Panc1 (cell line): ENCODE results near the gene COP1. TPM values are rescaled to one million over a fixed set of nuclear protein-coding genes. Genes with fewer than 3 reads are reported as not detected.
"Not testable (repeated sequence)": the region's sequence is repeated elsewhere in the genome, so short reads cannot be mapped to it uniquely, and the experiment has no call there.

Source experiments
- ATAC-seq: fragments of 200-7000 bp; cut with Tn5 transposase; 2 replicates; pipeline ENCODE4 v1.9.1; 2020; ENCODE audit warnings: mild to moderate bottlenecking, moderate library complexity
- BruUV-seq: library from RNA; stranded (reverse); fragments of 400-500 nt; replicated peaks from 2 replicates; lab custom pipeline; 2021; lab: Mats Ljungman, UMichigan
- CTCF ChIA-PET: fragments of 300-600 bp; sonication (Branson Sonifier 250); formaldehyde crosslinking; loops from one replicate; lab custom pipeline; 2022; ENCODE audit warnings: antibody characterized with exemption; lab: Charles Lee
- POLR2A ChIA-PET: fragments of 300-600 bp; sonication (Branson Sonifier 250); formaldehyde crosslinking; loops from one replicate; lab custom pipeline; 2022; ENCODE audit warnings: antibody characterized with exemption; lab: Charles Lee
- DNase-seq: peaks from one replicate; pipeline ENCODE4 v3.0.0-alpha.2; 2010; ENCODE audit warnings: low read depth, low spot score
- H3K27ac ChIP-seq: 2 replicates; pipeline ENCODE4 v1.5.1; 2011; ENCODE audit warnings: mild to moderate bottlenecking, low read length, inconsistent platforms
- H3K27me3 ChIP-seq: fragments of 200-500 bp; sonication (Bioruptor generic); 2 replicates; pipeline ENCODE4 v1.6.0; 2014; ENCODE audit warnings: low read length, inconsistent platforms; ENCODE audit not compliant: control insufficient read depth, insufficient read depth
- H3K36me3 ChIP-seq: fragments of 200-500 bp; sonication (Bioruptor generic); 2 replicates; pipeline ENCODE4 v1.5.1; 2014; ENCODE audit warnings: inconsistent platforms, mild to moderate bottlenecking, low read length, moderate library complexity; ENCODE audit not compliant: control insufficient read depth, insufficient read depth
- H3K4me1 ChIP-seq: 2 replicates; pipeline ENCODE4 v1.5.1; 2011; ENCODE audit warnings: inconsistent platforms, mild to moderate bottlenecking, low read length, moderate library complexity; ENCODE audit not compliant: control insufficient read depth, insufficient read depth
- H3K4me3 ChIP-seq, 2 experiments: 2 replicates each; pipeline ENCODE4 v1.5.1; 2011 to 2012; ENCODE audit warnings: low read depth in 2 of 2, low read length in 2 of 2, mild to moderate bottlenecking in 2 of 2, inconsistent platforms in 1 of 2, moderate library complexity in 1 of 2
- H3K9me3 ChIP-seq: fragments of 200-500 bp; sonication (Bioruptor generic); 2 replicates; pipeline ENCODE4 v1.5.1; 2014; ENCODE audit warnings: low read depth, mild to moderate bottlenecking, inconsistent platforms, low read length, moderate library complexity; ENCODE audit not compliant: control insufficient read depth, insufficient read depth
- CTCF ChIP-seq: fragments of 450-650 bp; IDR thresholded peaks from 2 replicates; pipeline ENCODE4 v1.5.1; 2017; ENCODE audit warnings: mild to moderate bottlenecking
- POLR2AphosphoS5 ChIP-seq: IDR thresholded peaks from 2 replicates; pipeline ENCODE4 v1.6.1; 2012; ENCODE audit warnings: mild to moderate bottlenecking, low read depth, low read length, moderate library complexity
- SIN3A ChIP-seq: IDR thresholded peaks from 2 replicates; pipeline ENCODE4 v1.6.1; 2012; ENCODE audit warnings: low read depth, mild to moderate bottlenecking, low read length, moderate library complexity, borderline replicate concordance; ENCODE audit not compliant: insufficient read depth
- TCF7L2 ChIP-seq: IDR thresholded peaks from 2 replicates; pipeline ENCODE4 v1.6.1; 2011; ENCODE audit warnings: mild to moderate bottlenecking, low read depth, low read length, inconsistent platforms
- in situ Hi-C: cut with HindIII; loops from 2 replicates; pipeline ENCODE4 v1.10.0; 2016; ENCODE audit warnings: low sequenced_read_pairs, low pct_unique_long_range_greater_than_20kb
- intact Hi-C: fragments of 100-400 bp; cut with micrococcal nuclease; formaldehyde crosslinking; loops from one replicate; pipeline ENCODE4 v1.10.0; 2022; ENCODE audit not compliant: unreplicated experiment
- total RNA-seq: library from RNA; stranded (reverse); gene quantifications from one replicate; pipeline ENCODE4 v1.2.1, GENCODE V29; 2021; ENCODE audit not compliant: unreplicated experiment
- TF ChIP-seq, protein P1 (sequence below), 2 experiments: IDR thresholded peaks; 2 replicates each; pipeline ENCODE4 v1.6.1; 2011 to 2012; ENCODE audit warnings: low read depth in 2 of 2, control low read depth in 1 of 2, low read length in 1 of 2, mild to moderate bottlenecking in 1 of 2, moderate library complexity in 1 of 2; ENCODE audit not compliant: insufficient read depth in 1 of 2

The COP1 gene
- total RNA-seq, 1 experiment from 2014 or later = 36.5 TPM

- no peak for ATAC-seq
- Histone ChIP-seq H3K27me3 (no peaks in the 10 kb centered on the region), H3K9me3 (no peaks in the 10 kb centered on the region), H3K27ac (no peak overlapping the region), H3K4me1 (no peaks in the 10 kb centered on the region), H3K36me3 (no peaks in the 10 kb centered on the region), H3K4me3 (no peak overlapping the region)
- in situ Hi-C loops = no loop called here
- intact Hi-C loops = no loop called here
- ChIA-PET POLR2A (no interaction called here), CTCF (interaction anchor here (0.6 kb wide), 1 partner anchor 30 kb away, joined by 4 read pairs; no protein-coding TSS in a partner anchor)
- no TSS peak for BruUV-seq
- no peak for TF ChIP-seq TCF7L2
- TF ChIP-seq, protein P1, sequence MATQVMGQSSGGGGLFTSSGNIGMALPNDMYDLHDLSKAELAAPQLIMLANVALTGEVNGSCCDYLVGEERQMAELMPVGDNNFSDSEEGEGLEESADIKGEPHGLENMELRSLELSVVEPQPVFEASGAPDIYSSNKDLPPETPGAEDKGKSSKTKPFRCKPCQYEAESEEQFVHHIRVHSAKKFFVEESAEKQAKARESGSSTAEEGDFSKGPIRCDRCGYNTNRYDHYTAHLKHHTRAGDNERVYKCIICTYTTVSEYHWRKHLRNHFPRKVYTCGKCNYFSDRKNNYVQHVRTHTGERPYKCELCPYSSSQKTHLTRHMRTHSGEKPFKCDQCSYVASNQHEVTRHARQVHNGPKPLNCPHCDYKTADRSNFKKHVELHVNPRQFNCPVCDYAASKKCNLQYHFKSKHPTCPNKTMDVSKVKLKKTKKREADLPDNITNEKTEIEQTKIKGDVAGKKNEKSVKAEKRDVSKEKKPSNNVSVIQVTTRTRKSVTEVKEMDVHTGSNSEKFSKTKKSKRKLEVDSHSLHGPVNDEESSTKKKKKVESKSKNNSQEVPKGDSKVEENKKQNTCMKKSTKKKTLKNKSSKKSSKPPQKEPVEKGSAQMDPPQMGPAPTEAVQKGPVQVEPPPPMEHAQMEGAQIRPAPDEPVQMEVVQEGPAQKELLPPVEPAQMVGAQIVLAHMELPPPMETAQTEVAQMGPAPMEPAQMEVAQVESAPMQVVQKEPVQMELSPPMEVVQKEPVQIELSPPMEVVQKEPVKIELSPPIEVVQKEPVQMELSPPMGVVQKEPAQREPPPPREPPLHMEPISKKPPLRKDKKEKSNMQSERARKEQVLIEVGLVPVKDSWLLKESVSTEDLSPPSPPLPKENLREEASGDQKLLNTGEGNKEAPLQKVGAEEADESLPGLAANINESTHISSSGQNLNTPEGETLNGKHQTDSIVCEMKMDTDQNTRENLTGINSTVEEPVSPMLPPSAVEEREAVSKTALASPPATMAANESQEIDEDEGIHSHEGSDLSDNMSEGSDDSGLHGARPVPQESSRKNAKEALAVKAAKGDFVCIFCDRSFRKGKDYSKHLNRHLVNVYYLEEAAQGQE (IDR thresholded peaks at IDR 0.05; ENCODE audit: insufficient read depth in 1 of 2, low read depth in 2 of 2, low read length in 1 of 2) = no peak
- no peak for TF ChIP-seq POLR2AphosphoS5
- no peak for TF ChIP-seq CTCF
- TF ChIP-seq SIN3A = no peak
- DNase-seq = no peak
These were observed 116.3 kb downstream of the COP1 start for GRCh38 chr1:176090766-176091165.

GRCh38 chr1:176087746-176088145, 119.3 kb downstream of the COP1 start:
- POLR2A ChIA-PET, CTCF ChIA-PET, in situ Hi-C loops: not testable (repeated sequence)

DNA sequence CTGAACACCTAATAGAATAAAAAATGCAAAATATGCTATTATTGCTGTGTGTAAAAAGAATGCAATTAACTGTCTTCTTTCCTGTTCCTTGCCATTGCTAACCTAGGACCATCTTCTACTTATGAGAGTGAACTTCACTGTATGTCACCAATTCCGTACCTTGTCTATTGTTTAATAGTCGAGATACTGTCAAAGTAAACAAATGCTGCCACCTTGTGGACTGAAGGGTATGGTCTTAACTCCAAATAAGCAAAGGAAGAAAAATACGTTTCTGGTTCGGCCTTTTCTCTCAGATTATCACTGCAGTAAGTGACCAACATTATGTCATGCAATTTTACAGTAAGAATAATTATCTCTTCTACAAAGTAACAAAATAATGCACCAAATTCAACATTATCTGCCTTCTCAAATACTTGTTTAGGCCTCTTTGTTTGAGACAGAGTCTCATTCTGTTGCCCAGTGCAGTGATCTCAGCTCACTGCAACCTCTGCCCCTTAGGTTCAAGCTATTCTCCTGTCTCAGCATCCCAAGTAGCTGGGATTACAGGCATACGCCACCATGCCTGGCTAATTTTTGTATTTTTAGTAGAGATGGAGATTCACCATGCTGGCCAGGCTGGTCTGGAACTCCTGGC, 133.4 kb downstream of the COP1 start:
- H3K4me3 ChIP-seq = no peak overlapping the region
- CTCF ChIA-PET = interaction anchor here (0.7 kb wide), 1 partner anchor 208 kb away, joined by 5 read pairs; no protein-coding TSS in a partner anchor
- DNase-seq (peak; percentile 33), ATAC-seq (peak; percentile 89)
- no peaks in the 10 kb centered on the region for H3K27me3 ChIP-seq
- in situ Hi-C loops (no loop called here), intact Hi-C loops (loop anchor here (5.0 kb wide), 1 partner anchor 591 kb away; no protein-coding TSS in a partner anchor)
- no peaks in the 10 kb centered on the region for H3K36me3 ChIP-seq
- H3K9me3 ChIP-seq = no peaks in the 10 kb centered on the region
- POLR2A ChIA-PET = no interaction called here
- BruUV-seq = no TSS peak
- H3K27ac ChIP-seq = no peak overlapping the region
- no peak for TF ChIP-seq SIN3A
- TF ChIP-seq CTCF = peak; percentile 72
- no peaks in the 10 kb centered on the region for H3K4me1 ChIP-seq

More at GRCh38 chr1:176087746-176088145, 119.3 kb downstream of the COP1 start:
- H3K4me1 ChIP-seq, BruUV-seq, H3K27me3 ChIP-seq, H3K36me3 ChIP-seq, H3K27ac ChIP-seq, H3K4me3 ChIP-seq, intact Hi-C loops, ATAC-seq, H3K9me3 ChIP-seq, DNase-seq: not testable (repeated sequence)
